GM12892 (cell line): ENCODE results near the gene FKBP11.

Experiments used
- POLR2A ChIP-seq: IDR thresholded peaks from 2 replicates; pipeline ENCODE4 v1.6.1; 2011; ENCODE audit warnings: low read depth, low read length, control low read depth
- POLR2AphosphoS5 ChIP-seq: IDR thresholded peaks from 2 replicates; pipeline ENCODE4 v1.6.1; 2011; ENCODE audit warnings: low read depth, low read length, control low read depth
- TAF1 ChIP-seq: IDR thresholded peaks from 2 replicates; pipeline ENCODE4 v1.6.1; 2011; ENCODE audit warnings: low read depth, mild to moderate bottlenecking, control low read depth, low read length, borderline replicate concordance

GRCh38 chr12:48930475-48930874 is 5.2 kb upstream of the FKBP11 start:
- no peak for TF ChIP-seq POLR2A
- TF ChIP-seq POLR2AphosphoS5 = no peak
- TF ChIP-seq TAF1 = no peak
